Measurements from ENCODE around the gene STRIT1. TPM values are rescaled to one million over a fixed set of nuclear protein-coding genes. Genes with fewer than 3 reads are reported as not detected.
A peak's percentile ranks its signal among the peaks of the same experiment; 100 is the strongest.

STRIT1 gene
- total and polyA plus RNA-seq, 9 of the 15 experiments (the other 6 are each of a cell fraction or from before 2014, with no cell fraction given): not detected

DNA sequence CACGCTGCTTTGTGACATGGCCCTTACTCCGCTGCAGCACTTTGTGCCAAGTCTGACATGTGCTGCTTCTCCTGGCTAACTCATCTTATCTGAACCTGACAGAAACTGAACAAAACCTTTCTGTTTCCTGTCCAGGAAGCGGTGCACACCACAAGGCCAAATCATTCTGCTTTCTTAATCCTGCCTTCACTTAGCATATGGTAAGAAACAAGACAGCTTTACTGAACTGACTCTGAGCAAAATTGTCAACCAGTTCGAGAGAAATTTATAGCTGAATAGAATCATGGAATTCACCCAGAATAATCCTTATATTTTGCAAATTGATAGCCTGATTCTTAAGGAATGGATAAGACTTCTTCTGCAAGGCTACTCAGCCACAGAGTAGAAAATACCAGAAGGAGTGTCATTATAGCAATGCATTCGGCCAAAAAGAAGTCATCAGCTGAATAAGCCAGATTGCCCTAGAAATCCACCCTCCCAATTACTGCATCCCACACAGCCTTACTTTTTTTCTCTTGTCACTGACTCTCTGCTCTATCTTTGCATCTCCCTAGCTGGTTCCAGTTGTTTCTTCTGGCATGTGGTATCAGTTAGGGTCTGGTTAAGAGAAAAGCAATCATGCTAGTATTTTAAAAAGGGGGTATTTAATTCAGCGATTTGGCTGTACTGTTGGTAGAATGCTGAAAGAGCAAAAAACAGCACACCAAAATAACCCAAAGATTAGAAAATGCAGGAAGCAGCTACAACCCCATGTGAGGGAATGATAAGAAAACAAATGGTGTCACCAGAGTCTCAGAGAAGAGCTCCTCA, 41.6 kb upstream of the STRIT1 start (continued):
- TF ChIP-seq, protein P1, sequence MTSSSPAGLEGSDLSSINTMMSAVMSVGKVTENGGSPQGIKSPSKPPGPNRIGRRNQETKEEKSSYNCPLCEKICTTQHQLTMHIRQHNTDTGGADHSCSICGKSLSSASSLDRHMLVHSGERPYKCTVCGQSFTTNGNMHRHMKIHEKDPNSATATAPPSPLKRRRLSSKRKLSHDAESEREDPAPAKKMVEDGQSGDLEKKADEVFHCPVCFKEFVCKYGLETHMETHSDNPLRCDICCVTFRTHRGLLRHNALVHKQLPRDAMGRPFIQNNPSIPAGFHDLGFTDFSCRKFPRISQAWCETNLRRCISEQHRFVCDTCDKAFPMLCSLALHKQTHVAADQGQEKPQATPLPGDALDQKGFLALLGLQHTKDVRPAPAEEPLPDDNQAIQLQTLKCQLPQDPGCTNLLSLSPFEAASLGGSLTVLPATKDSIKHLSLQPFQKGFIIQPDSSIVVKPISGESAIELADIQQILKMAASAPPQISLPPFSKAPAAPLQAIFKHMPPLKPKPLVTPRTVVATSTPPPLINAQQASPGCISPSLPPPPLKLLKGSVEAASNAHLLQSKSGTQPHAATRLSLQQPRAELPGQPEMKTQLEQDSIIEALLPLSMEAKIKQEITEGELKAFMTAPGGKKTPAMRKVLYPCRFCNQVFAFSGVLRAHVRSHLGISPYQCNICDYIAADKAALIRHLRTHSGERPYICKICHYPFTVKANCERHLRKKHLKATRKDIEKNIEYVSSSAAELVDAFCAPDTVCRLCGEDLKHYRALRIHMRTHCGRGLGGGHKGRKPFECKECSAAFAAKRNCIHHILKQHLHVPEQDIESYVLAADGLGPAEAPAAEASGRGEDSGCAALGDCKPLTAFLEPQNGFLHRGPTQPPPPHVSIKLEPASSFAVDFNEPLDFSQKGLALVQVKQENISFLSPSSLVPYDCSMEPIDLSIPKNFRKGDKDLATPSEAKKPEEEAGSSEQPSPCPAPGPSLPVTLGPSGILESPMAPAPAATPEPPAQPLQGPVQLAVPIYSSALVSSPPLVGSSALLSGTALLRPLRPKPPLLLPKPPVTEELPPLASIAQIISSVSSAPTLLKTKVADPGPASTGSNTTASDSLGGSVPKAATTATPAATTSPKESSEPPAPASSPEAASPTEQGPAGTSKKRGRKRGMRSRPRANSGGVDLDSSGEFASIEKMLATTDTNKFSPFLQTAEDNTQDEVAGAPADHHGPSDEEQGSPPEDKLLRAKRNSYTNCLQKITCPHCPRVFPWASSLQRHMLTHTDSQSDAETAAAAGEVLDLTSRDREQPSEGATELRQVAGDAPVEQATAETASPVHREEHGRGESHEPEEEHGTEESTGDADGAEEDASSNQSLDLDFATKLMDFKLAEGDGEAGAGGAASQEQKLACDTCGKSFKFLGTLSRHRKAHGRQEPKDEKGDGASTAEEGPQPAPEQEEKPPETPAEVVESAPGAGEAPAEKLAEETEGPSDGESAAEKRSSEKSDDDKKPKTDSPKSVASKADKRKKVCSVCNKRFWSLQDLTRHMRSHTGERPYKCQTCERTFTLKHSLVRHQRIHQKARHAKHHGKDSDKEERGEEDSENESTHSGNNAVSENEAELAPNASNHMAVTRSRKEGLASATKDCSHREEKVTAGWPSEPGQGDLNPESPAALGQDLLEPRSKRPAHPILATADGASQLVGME (CRISPR knock-in tag; IDR thresholded peaks at IDR 0.05): no peak
- peak; percentile 55 for TF ChIP-seq POLR2A (conservative IDR thresholded peaks at IDR 0.05)
- no peak for TF ChIP-seq HDAC6 (IDR thresholded peaks at IDR 0.05; ENCODE audit: low read depth, low read length)
- TF ChIP-seq FOXA3 (CRISPR knock-in tag; conservative IDR thresholded peaks at IDR 0.05 in 1 of 2, IDR thresholded peaks at IDR 0.05 in 1 of 2): no peak
- TF ChIP-seq, protein P2, sequence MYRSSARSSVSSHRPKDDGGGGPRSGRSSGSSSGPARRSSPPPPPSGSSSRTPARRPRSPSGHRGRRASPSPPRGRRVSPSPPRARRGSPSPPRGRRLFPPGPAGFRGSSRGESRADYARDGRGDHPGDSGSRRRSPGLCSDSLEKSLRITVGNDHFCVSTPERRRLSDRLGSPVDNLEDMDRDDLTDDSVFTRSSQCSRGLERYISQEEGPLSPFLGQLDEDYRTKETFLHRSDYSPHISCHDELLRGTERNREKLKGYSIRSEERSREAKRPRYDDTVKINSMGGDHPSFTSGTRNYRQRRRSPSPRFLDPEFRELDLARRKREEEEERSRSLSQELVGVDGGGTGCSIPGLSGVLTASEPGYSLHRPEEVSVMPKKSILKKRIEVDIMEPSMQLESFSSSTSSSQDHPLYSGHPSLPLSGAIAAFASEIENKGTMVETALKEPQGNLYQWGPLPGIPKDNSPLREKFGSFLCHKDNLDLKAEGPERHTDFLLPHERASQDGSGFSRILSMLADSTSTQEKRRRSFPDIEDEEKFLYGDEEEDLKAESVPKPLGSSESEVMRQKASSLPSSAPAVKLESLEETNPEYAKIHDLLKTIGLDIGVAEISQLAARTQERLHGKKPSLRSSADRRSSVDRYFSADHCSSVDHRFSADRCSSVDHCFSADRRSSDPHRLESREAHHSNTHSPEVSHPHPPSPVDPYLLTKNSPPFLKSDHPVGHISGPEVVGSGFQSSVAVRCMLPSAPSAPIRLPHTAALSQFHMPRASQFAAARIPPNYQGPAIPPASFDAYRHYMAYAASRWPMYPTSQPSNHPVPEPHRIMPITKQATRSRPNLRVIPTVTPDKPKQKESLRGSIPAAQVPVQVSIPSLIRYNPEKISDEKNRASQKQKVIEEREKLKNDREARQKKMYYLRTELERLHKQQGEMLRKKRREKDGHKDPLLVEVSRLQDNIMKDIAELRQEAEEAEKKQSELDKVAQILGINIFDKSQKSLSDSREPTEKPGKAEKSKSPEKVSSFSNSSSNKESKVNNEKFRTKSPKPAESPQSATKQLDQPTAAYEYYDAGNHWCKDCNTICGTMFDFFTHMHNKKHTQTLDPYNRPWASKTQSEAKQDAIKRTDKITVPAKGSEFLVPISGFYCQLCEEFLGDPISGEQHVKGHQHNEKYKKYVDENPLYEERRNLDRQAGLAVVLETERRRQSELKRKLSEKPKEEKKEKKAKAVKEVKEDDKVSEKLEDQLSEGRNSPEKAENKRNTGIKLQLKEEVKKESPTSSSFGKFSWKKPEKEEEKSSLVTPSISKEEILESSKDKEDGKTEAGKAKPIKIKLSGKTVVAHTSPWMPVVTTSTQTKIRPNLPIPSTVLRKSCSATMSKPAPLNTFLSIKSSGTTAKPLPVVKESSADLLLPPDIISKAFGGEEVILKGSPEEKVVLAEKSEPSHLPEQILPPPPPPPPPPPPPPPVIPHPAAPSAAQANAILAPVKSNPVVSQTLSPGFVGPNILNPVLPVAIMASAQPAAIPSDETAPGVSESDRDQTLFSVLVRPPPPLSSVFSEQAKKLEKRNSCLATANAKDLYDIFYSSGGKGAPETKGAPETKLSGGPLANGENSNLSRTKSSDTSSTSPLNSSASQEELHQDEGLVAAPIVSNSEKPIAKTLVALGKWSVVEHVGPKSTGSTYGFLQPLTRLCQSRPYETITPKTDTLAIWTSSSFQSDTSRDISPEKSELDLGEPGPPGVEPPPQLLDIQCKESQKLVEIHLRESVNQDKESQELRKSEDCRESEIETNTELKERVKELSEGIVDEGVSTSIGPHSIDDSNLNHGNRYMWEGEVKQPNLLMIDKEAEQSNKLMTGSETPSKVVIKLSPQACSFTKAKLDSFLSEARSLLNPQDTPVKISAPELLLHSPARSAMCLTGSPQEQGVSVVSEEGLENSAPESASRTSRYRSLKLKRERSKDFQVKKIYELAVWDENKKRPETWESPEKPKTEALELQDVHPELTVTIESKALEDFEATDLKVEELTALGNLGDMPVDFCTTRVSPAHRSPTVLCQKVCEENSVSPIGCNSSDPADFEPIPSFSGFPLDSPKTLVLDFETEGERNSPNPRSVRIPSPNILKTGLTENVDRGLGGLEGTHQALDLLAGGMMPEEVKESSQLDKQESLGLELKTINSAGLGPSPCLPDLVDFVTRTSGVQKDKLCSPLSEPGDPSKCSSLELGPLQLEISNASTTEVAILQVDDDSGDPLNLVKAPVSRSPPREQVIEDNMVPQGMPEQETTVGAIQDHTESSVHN (IDR thresholded peaks at IDR 0.05; ENCODE audit: borderline replicate concordance in 1 of 2, low read depth in 1 of 2): no peak
- peak; percentile 92 for TF ChIP-seq MYC (IDR thresholded peaks at IDR 0.05; ENCODE audit: low read depth, low read length)
- no peak for TF ChIP-seq MYC (CRISPR knock-in tag; IDR thresholded peaks at IDR 0.05; ENCODE audit: borderline replicate concordance, low read depth)
- TF ChIP-seq, protein P3, sequence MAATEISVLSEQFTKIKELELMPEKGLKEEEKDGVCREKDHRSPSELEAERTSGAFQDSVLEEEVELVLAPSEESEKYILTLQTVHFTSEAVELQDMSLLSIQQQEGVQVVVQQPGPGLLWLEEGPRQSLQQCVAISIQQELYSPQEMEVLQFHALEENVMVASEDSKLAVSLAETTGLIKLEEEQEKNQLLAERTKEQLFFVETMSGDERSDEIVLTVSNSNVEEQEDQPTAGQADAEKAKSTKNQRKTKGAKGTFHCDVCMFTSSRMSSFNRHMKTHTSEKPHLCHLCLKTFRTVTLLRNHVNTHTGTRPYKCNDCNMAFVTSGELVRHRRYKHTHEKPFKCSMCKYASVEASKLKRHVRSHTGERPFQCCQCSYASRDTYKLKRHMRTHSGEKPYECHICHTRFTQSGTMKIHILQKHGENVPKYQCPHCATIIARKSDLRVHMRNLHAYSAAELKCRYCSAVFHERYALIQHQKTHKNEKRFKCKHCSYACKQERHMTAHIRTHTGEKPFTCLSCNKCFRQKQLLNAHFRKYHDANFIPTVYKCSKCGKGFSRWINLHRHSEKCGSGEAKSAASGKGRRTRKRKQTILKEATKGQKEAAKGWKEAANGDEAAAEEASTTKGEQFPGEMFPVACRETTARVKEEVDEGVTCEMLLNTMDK (IDR thresholded peaks at IDR 0.05; ENCODE audit: borderline replicate concordance, insufficient read depth, low read depth, low read length, poor library complexity, severe bottlenecking): no peak
- peak; percentile 39; the same call in 1 of the 2 replicates for TF ChIP-seq ZNF239 (CRISPR knock-in tag; IDR thresholded peaks at IDR 0.05)
- no peak for TF ChIP-seq CHD1 (IDR thresholded peaks at IDR 0.05; ENCODE audit: low read length)
